ENCODE measurements around the gene CLASRP.
A peak's percentile ranks its signal among the peaks of the same experiment; 100 is the strongest.

DNA sequence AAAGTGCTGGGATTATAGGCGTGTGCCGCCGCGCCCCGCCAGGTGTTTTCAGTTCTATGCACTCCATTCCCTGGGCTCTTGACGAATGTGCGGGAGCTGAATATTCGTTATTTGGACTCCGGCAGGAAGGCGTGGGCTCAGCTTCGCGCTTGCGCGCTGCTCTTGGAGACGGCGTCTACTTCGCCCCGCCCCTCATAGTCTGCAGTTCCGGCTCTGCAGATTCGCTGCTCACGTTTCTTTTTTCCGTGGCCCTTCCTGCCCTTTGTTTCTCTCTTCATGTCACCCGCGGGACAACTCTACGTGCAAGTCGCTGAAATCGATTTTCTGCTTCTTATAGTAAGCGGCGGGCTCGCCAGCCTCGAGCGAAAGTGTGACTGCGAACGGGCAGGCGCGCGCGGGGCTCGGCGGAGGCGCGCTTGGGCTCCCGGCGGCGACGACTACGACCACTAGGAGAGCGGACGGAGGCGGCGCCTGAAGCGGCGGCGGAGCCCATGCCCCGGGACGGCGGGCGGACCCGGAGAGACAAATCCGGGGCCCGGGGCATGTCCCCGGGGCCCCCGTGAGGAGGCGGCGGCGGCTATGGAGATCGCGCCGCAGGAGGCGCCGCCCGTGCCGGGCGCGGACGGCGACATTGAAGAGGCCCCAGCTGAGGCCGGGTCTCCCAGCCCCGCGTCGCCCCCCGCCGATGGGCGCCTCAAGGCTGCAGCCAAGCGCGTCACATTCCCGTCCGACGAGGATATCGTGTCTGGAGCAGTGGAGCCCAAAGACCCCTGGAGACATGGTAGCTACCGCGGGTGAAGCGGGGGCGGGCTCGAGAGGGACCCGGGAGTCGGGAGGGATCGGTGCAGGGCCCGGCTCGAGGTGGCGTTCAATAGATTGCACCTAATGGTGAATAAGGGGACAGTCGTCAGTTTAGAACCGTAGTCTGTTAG, 54.2 kb downstream of the CLASRP start, which contains the start of gene PPP1R37:
- TF ChIP-seq POLR2A (IDR thresholded peaks at IDR 0.05) (peak; percentile 8), EP300 (IDR thresholded peaks at IDR 0.05) (no peak)
- TF ChIP-seq, protein P1, sequence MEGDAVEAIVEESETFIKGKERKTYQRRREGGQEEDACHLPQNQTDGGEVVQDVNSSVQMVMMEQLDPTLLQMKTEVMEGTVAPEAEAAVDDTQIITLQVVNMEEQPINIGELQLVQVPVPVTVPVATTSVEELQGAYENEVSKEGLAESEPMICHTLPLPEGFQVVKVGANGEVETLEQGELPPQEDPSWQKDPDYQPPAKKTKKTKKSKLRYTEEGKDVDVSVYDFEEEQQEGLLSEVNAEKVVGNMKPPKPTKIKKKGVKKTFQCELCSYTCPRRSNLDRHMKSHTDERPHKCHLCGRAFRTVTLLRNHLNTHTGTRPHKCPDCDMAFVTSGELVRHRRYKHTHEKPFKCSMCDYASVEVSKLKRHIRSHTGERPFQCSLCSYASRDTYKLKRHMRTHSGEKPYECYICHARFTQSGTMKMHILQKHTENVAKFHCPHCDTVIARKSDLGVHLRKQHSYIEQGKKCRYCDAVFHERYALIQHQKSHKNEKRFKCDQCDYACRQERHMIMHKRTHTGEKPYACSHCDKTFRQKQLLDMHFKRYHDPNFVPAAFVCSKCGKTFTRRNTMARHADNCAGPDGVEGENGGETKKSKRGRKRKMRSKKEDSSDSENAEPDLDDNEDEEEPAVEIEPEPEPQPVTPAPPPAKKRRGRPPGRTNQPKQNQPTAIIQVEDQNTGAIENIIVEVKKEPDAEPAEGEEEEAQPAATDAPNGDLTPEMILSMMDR (IDR thresholded peaks at IDR 0.05), result peak in 2 of 3 donors; percentile 9 to 33
